ENCODE data around the gene NHLH2.

The NHLH2 gene

GRCh38 chr1:115838431-115839028 lies 2.4 kb downstream of the NHLH2 start:
- DNase-seq (ENCODE audit: low read depth in 2 of 2, low spot score in 1 of 2), result no peak

DNA sequence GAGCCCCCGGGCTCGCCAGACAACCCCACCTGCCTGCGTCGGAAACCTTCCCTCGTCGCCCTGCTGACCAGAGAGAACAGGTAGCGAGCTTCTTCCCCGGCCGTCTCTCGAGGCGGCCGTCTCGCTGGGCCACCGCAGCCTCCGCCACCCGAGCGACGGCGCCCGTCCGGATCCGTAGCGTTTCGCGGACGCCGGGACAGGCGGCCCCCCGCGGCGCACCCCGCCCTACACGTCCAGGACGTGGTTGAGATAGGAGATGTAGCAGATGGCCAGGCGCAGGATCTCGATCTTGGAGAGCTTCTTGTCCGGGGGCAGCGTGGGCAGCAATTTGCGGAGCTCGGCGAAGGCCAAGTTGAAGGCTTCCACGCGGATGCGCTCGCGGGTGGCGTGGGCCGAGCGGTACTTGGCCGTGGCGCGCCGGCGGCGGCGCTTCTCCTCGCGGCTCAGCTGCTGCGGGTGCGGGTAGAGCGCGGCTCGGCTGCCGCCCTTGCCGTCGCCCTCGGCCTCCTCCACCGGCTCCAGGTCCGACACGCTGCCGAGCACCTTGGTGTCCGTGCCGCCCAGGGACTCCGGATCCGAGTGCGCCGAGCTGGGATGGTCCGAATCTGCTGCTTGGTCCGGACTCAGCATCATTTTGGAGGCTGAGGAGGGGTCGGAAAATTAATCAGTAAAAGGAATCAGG lies 3.0 kb downstream of the NHLH2 start:
- no peak for DNase-seq (ENCODE audit: low read depth in 2 of 2, low spot score in 1 of 2)

GRCh38 chr1:115837341-115837739 lies 3.6 kb downstream of the NHLH2 start:
- no peak for DNase-seq (ENCODE audit: low read depth in 2 of 2, low spot score in 1 of 2)

- no peak for DNase-seq (ENCODE audit: low read depth in 2 of 2, low spot score in 1 of 2)
Observed at GRCh38 chr1:115833856-115834255, 7.1 kb downstream of the NHLH2 start.

- DNase-seq (ENCODE audit: low read depth in 2 of 2, low spot score in 1 of 2), result no peak
Observed at GRCh38 chr1:115832651-115833050, 8.3 kb downstream of the NHLH2 start.

GRCh38 chr1:115830963-115831362 lies 10.0 kb downstream of the NHLH2 start:
- DNase-seq (ENCODE audit: low read depth in 2 of 2, low spot score in 1 of 2), result no peak

- DNase-seq (ENCODE audit: low read depth in 2 of 2, low spot score in 1 of 2), result no peak
Observed at GRCh38 chr1:115829947-115830346, 11.0 kb downstream of the NHLH2 start.

- no peak for DNase-seq (ENCODE audit: low read depth in 2 of 2, low spot score in 1 of 2)
Observed at GRCh38 chr1:115829023-115829674, 11.8 kb downstream of the NHLH2 start.

GRCh38 chr1:115828101-115829022 lies 12.6 kb downstream of the NHLH2 start:
- DNase-seq (ENCODE audit: low read depth in 2 of 2, low spot score in 1 of 2), result no peak

- DNase-seq (ENCODE audit: low read depth in 2 of 2, low spot score in 1 of 2), result no peak
Observed at GRCh38 chr1:115827452-115828044, 13.4 kb downstream of the NHLH2 start.

DNA sequence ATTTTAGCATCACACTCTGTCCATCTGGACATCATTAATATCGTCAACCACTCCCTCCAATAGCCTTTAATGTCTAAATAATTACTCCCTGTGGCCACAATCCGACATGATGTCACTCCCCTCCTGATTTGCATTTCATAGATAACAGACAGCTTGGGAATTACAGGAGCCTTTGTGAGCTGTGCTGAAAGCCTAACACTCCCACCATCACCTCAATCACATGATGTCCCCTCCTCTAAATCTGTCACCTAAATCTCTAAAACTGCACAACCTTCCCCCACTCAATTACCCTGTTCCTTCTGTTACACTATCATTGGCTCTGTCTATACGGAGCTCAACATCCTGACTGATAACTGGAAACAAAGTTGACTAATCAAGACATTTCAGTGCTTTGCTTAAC lies 14.3 kb downstream of the NHLH2 start:
- DNase-seq (ENCODE audit: low read depth in 2 of 2, low spot score in 1 of 2), result no peak

DNA sequence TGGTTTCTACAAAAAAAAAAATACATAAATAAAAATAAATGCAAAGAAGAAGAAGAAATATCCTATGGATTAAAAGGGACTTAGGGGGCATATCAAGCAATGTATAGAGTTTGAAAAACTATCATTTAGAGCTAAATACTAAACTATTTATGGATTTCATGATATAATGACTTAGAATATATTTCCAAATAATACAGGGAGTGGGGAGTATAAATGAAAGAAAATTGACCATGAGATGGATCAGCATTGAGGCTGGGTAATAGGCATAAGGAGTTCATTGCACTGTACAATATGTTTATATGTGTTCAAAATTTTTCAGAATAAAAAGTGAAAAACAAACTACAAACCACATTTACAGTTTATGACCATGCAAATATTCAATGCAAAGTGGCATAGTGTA lies 18.8 kb downstream of the NHLH2 start:
- DNase-seq (ENCODE audit: low read depth in 2 of 2, low spot score in 1 of 2), result no peak

DNA sequence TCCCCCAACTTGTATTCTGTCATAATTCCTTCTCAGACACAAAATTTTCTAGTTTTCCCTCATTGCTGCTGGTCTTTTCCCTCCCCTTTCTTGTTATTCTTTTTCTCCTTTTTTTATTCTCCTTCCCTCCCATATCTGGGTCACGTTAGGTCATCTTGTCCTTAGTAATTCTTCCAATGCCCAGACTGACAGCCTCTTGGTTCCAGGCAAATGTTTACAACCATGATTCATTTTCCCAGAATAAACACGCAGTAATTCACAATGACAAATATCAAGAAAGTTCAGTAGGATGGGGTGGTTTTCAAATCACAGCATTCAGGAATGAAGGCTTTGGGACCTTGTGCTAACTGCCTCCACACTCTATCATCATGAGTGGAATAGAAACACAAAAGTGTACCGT lies 25.2 kb downstream of the NHLH2 start:
- DNase-seq (ENCODE audit: low read depth in 2 of 2, low spot score in 1 of 2), result no peak

GRCh38 chr1:115814685-115815398 lies 26.1 kb downstream of the NHLH2 start:
- DNase-seq (ENCODE audit: low read depth in 2 of 2, low spot score in 1 of 2), result no peak

DNA sequence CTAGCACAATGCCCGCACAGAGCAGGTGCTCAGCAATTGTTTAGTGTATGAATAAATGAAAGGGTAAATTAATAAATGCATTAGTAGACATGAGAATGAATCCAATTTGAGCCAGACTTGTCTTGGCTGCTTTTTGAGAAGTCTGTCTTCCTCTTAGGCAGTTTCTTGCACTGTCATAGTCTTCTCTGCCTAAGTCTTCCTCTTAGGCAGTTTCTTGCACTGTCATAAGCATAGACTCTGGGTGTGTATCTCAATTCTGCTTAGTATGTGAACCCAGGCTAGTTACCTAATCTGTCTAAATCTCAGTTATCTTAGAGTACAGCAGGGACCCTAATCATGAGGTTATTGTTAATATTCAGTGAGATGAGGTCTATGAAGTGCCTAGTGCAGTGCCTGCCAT lies 27.2 kb downstream of the NHLH2 start:
- no peak for DNase-seq (ENCODE audit: low read depth in 2 of 2, low spot score in 1 of 2)

- no peak for DNase-seq (ENCODE audit: low read depth in 2 of 2, low spot score in 1 of 2)
Observed at GRCh38 chr1:115811140-115811828, 29.6 kb downstream of the NHLH2 start.

DNA sequence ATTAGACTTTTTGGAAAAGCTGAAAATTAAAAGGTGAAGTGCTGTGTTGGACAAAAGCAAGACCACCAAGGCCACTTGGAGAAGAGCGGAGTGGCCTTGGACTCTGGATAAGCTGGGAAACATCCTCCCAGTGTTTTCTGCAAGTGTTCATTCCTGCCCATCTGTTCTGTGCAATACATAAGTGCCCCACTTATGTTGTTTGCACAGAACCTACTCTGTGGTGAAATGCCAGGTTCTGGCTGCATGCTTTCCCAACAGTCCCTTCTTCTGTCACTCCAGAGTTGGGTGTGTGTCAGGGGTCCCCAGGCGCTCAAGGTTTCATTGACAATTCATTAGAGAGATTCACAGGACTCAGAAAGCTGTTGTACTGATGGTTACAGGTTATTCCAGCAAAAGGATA lies 30.3 kb downstream of the NHLH2 start:
- no peak for DNase-seq (ENCODE audit: low read depth in 2 of 2, low spot score in 1 of 2)

DNA sequence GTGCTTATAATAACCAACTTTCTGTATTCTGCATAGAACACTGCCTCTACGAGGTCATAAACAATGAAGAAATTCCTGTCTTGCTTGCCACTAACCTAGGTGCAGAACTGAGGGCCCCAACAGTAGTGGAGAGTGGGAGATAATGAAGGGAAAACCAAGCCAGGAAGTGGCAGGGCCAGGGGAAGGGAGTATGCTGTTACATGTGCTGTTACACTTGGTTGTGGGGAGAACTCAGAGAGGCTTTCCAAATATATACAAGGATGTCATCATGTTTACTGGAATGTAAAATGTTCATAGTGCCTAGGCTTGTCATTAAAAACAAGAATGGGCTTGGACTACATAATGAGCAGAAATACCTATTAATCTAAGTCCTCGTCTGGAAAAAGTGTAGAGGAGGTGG lies 31.1 kb downstream of the NHLH2 start:
- DNase-seq (ENCODE audit: low read depth in 2 of 2, low spot score in 1 of 2), result no peak

GRCh38 chr1:115809076-115809475 lies 31.9 kb downstream of the NHLH2 start:
- DNase-seq (ENCODE audit: low read depth in 2 of 2, low spot score in 1 of 2), result no peak

DNA sequence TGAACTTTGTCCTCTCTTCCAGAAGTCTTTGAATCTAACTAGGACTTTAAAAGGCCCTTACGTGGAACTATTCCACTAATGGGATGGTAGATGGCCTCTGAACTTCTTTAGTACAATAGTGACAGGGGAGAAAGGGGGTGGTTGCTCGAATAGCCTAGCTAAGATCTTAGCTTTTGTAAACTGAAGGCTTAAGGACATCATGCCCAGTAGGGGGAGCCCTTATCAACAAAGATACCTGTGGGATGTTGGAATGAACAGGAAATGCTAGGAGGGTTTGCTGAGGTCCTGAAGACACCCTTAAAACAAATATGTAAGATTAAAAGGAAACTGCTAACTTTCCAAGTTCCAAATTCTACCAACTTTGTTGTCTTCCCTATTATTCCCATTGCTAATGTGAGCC lies 33.2 kb downstream of the NHLH2 start:
- DNase-seq (ENCODE audit: low read depth in 2 of 2, low spot score in 1 of 2), result no peak
